K562 (cell line): ENCODE data around the gene YBX3.

Source experiments
- FOXJ3 ChIP-seq: sonication (generic); formaldehyde crosslinking; IDR thresholded peaks from 2 replicates; pipeline ENCODE4 v1.4.0; 2020; ENCODE audit warnings: mild to moderate bottlenecking, missing genetic modification reagents
- TF ChIP-seq, protein P1 (sequence below): sonication (generic); formaldehyde crosslinking; IDR thresholded peaks from 2 replicates; pipeline ENCODE4 v1.9.0; 2022; ENCODE audit warnings: mild to moderate bottlenecking, missing genetic modification reagents

DNA sequence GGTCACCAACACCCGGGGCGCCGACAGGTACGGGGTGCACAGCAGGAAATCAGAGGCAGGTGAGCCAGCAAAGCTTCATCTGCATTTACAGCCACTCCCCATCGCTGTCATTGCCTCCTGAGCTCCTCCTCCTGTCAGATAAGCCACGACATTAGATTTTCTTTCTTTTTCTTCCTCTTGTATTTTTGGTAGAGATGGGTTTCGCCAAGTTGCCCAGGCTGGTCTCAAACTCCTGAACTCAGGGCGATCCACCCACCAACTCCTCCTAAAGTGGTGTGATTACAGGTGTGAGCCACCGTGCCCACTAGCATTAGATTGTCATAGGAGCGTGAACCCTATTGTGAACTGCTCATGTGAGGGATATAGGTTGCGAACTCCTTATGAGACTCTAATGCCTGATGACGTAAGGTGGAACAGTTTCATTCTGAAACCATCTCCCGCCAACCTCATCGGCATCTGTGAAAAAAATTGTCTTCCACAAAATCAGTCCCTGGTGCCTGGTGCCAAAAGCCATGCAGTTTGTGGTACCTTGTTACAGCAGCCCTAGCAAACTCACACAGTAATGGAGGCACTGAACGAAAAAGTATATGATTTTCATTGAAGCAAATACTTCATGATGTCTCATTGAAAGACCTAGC, 50.8 kb downstream of the YBX3 start:
- TF ChIP-seq, protein P1, sequence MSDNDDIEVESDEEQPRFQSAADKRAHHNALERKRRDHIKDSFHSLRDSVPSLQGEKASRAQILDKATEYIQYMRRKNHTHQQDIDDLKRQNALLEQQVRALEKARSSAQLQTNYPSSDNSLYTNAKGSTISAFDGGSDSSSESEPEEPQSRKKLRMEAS, result no peak
- no peak for TF ChIP-seq FOXJ3 (CRISPR knock-in tag)
